NOMO-1 treated with dmso at 0.1 percent for 144 hours (cell line): Measurements from ENCODE around the gene GPR55.
A peak's percentile ranks its signal among the peaks of the same experiment; 100 is the strongest.

Source experiments
- DNase-seq: peaks from one replicate; lab custom pipeline; 2025; ENCODE audit not compliant: unreplicated experiment; lab: John Stamatoyannopoulos, UW

The GPR55 gene

GRCh38 chr2:230919681-230920080 is 5.4 kb downstream of the GPR55 start:
- no peak for DNase-seq

GRCh38 chr2:230919240-230919639 is 5.8 kb downstream of the GPR55 start:
- no peak for DNase-seq

- DNase-seq: no peak
Measured at GRCh38 chr2:230916218-230916617, 8.8 kb downstream of the GPR55 start.

- DNase-seq: no peak
Measured at GRCh38 chr2:230915319-230915718, 9.7 kb downstream of the GPR55 start.

GRCh38 chr2:230914886-230915285 is 10.2 kb downstream of the GPR55 start:
- DNase-seq: no peak

GRCh38 chr2:230913406-230914143 is 11.5 kb downstream of the GPR55 start:
- peak; percentile 64 for DNase-seq

- DNase-seq: no peak
Measured at GRCh38 chr2:230912724-230913123, 12.3 kb downstream of the GPR55 start.

GRCh38 chr2:230912046-230912445 is 13.0 kb downstream of the GPR55 start:
- no peak for DNase-seq

- no peak for DNase-seq
Measured at GRCh38 chr2:230910546-230911177, 14.4 kb downstream of the GPR55 start.

GRCh38 chr2:230909841-230910545 is 15.0 kb downstream of the GPR55 start:
- DNase-seq: no peak

GRCh38 chr2:230908595-230909191 is 16.3 kb downstream of the GPR55 start:
- no peak for DNase-seq

- DNase-seq: no peak
Measured at GRCh38 chr2:230908092-230908594, 16.9 kb downstream of the GPR55 start.

- DNase-seq: no peak
Measured at GRCh38 chr2:230907361-230908091, 17.5 kb downstream of the GPR55 start.

GRCh38 chr2:230906471-230907230 is 18.4 kb downstream of the GPR55 start:
- no peak for DNase-seq

- DNase-seq: no peak
Measured at GRCh38 chr2:230905448-230906421, 19.3 kb downstream of the GPR55 start.

GRCh38 chr2:230904856-230905447 is 20.1 kb downstream of the GPR55 start:
- DNase-seq: no peak

GRCh38 chr2:230903231-230904150 is 21.6 kb downstream of the GPR55 start:
- DNase-seq: no peak
